Effector CD4-positive, alpha-beta T cell (primary cell): ENCODE measurements around the gene TCF7L1.

ENCODE experiments used
- DNase-seq: peaks from one replicate; pipeline ENCODE4 v3.0.0-alpha.2; 2020

Gene TCF7L1

DNA sequence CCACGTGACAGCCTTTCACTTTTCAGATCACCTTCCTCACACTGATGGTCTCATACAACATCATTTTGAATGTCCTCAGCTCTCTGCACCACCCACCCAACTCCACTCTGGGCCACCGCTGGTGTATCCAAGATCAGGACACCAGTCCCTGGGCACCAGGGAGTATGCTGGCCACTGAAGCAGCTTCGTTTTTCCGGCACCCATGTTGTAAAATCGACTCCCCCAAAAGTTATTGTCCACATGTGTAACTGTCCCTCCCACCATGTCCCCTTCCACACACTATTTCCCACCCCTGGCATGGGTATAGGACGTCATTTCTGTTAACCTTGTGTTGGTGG lies 98.2 kb downstream of the TCF7L1 start:
- DNase-seq: no peak

DNA sequence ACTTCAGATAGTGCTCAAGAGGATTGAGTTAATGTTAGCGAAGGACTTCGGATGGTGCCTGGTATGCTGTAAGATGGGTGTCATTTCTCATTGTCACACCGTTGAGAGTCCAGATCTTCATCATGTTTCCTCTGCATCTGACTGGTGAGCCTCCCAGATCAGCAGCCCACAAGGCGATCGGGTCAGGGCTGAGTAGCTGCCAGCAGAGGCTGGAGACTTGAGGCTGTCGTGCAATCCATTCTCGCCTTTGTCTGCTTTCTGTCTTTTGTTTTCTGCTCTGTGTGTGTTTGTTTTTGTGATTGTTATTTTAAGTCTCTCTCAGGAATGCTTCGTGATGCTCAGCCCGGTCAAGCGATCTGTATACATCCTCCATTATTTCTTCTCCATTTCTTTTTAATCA lies 98.8 kb downstream of the TCF7L1 start:
- no peak for DNase-seq

DNA sequence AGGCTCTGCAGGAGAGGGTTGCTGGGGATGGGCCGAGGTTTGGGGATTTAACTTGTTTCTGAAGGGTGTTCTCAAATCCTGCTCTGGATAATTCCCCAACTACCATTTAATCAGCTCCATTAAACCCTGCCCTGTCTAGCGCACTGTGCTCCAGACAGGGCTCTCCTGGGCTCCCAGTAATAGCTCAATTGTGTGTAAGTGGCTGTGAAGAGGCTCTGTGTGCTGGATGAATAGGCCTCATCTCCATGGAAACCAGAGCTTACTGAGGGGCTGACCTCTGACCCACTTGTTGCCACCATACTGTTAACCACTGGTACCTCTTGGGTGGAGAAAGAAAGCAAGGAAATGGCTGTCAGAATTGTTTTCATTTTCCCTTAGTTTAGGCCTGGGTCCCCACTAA lies 101.7 kb downstream of the TCF7L1 start:
- no peak for DNase-seq

GRCh38 chr2:85235281-85235680 lies 102.1 kb downstream of the TCF7L1 start:
- DNase-seq: no peak

- no peak for DNase-seq
Measured at GRCh38 chr2:85236084-85236483, 102.9 kb downstream of the TCF7L1 start.

DNA sequence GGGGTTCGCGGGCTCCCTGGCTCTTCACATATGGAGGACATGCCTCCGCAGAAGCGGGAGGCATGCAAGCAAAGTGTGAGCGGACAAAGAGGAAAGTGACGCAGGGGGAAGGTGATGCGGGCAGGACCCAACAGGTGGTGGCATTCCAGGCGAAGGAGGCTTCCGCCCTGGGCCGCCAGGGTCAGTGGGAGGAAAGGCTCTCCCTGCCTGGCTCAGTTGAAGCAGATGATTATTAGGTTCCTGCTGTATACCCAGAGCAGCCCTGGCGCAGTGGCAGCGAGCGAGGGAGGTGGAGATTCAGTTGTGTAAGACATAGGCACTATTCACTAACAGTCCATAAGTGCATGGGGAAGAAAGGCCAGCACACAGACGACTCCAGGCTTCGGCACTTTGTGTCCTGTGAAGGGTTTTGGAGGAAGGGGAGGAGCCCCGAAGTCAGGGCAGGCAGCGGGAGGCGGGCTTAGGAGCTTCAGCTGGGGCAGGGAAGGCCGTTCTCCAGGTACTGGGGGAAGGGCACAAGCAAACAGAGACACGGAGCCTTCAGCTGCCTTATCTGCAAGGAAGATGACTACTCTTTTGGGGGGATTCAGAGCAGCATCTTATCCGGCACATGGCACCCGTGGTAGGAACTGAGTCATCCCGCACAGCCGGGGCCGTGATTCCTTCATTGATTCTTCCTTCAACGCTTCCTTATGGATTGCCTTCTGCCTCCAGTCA lies 104.8 kb downstream of the TCF7L1 start:
- DNase-seq: no peak

GRCh38 chr2:85238607-85239006 lies 105.4 kb downstream of the TCF7L1 start:
- no peak for DNase-seq

- no peak for DNase-seq
Measured at GRCh38 chr2:85239102-85239501, 105.9 kb downstream of the TCF7L1 start.

DNA sequence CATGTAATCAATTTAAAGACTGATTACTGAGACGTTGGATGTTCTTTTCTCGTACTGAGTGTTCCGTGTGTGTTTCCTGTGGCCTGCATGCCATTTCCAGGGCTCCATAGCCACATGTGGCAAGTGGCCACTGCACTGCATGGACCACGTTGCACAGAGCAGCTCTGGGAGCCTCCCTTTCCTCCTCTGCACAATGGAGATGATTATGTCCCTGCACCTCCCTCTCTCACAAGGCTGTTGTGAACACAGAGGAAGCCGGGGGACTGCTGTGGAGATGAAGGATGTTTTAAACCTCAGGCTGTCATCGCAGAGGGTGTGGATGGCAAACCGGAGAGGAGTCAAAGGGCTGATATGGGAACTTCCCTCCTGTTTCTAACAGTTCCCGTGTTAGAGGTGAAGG lies 106.9 kb downstream of the TCF7L1 start:
- DNase-seq: no peak

- DNase-seq: no peak
Measured at GRCh38 chr2:85242321-85242720, 109.1 kb downstream of the TCF7L1 start.

GRCh38 chr2:85243101-85244072 lies 110.2 kb downstream of the TCF7L1 start:
- DNase-seq: no peak

GRCh38 chr2:85244828-85245227 lies 111.6 kb downstream of the TCF7L1 start:
- no peak for DNase-seq

DNA sequence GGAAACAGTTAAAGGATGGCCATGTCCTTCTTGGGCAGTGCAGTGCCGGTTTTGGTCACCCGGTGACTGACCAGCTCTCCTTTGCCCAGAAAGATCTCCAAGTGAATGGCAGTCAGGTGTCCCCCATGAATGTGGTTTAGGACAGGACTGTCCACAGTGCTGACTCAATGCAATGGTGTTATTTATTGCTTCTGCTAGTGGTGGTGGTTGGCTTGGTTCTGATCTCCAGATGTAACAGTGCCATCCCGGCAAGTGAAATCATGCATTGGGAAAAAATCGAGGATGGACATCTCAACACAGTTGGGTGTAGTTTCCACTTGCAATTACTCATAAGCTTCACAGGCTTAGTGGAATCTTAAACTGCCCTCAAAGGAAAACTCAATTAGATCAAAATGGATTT lies 112.7 kb downstream of the TCF7L1 start:
- DNase-seq: no peak

GRCh38 chr2:85246348-85246747 lies 113.2 kb downstream of the TCF7L1 start:
- no peak for DNase-seq

DNA sequence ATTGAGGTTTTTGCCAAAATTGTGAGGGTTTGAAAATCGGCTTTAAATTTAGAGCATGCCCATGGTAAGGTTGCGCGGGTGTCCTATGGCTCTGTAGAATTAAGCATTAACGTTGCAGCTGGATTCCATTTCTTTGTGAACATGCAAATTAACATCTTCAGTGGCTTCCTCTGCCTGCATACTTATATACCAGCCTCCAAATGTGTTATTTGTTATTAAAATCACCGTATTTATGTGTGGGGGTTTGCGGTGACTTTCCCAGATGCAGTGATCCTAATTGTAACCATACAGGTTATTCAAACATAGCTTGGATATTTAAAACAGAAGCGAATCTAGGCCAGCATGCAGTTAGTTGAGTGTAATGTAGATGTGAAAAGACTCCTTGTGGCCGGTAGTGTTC lies 114.4 kb downstream of the TCF7L1 start:
- no peak for DNase-seq

DNA sequence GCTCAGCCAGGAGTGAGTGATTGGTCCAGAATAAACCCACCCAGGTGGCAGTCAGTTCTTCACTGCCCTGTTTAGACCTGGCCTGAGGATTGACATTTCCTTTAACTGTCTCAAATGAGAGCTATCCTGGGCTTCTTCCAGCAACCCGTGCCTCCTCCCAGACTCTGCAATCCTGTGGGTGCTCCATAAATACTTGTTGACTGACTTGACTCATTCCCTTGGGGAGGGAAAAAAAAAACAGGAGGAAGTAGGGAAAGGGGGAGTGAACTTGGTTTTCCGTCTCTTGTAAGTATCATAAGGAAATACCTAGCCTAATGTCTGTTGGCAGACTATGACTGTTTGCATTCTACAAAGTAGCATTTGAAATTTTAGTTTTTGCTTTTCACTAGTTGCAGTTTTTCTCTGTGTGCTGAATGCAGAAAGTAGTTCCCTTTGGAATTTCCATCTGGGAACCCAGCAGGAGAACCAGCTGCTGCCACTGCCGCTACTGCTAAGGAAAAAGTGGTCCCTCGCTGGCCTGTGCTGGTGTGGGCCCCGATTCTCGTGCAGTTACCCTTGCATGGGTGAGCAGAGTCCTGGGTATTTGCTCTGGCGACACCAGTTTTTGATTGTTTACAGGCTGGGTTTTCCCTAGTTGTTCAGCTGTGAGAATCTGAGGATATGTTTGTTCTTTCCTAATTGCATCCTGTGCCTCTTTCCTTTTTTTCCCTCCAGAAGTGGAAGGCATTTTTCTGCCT lies 115.7 kb downstream of the TCF7L1 start:
- no peak for DNase-seq

DNA sequence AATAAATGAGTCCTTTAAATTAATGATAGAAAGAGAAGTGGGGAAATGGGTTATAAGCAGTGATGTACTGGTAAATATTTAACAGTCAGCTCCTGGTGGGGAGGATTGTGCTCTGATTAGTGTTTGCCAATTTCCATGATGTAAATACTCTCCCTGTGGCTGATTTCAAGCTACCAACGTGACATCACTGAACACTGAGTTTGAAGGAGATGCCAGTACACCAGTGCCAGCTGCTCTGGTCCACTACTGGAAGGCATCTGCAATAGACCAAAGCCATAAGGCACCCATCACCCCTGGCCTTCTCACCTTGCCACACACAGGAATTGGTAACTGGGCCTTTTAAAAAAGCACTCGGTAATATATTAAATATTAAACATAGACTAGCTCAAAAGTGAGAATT lies 116.9 kb downstream of the TCF7L1 start:
- no peak for DNase-seq

DNA sequence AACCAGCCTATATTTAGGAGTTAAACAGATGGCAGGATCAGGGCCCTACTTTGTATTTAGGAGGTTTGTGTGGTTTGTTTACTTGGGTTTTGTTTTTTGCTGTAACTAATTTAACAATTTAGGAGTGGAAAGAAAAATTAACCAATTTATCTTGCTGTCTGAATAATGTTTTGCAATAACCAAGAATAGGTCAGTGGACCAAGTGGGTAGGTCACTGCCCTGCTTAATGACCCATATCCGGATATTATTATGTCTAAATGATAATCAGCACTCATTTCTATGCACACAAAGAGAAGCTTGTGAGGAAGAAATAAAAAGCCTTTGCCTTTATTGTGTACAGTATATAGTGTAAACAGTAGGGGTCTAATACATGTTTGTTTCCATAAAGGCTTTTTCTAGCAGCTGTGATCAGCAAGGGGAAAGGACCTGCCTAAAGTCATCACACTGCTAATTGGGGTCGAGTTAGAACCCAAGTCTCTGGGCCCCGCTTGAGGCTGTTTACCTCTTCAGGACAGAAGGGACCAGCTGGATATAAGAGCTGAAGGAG lies 118.0 kb downstream of the TCF7L1 start:
- no peak for DNase-seq

DNA sequence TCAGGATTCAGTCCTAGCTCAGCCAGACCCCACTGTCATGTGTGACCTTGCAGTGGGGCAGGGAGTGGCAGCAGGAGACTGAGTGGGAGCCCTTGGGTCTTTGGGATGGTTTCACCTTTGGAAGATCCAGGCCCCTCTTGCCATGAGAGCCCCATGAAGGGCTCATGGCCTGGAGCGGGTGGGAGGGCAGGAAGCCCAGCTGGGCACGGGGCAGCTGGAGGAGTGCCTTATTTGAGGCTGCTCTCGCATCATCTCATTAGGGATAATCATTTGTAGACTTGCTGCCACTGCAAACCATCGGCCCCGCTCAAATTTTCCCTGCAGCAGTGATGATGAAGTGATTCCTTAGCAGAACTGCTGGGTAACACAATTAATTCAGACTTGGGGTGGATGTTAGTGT lies 120.7 kb downstream of the TCF7L1 start:
- DNase-seq: no peak

DNA sequence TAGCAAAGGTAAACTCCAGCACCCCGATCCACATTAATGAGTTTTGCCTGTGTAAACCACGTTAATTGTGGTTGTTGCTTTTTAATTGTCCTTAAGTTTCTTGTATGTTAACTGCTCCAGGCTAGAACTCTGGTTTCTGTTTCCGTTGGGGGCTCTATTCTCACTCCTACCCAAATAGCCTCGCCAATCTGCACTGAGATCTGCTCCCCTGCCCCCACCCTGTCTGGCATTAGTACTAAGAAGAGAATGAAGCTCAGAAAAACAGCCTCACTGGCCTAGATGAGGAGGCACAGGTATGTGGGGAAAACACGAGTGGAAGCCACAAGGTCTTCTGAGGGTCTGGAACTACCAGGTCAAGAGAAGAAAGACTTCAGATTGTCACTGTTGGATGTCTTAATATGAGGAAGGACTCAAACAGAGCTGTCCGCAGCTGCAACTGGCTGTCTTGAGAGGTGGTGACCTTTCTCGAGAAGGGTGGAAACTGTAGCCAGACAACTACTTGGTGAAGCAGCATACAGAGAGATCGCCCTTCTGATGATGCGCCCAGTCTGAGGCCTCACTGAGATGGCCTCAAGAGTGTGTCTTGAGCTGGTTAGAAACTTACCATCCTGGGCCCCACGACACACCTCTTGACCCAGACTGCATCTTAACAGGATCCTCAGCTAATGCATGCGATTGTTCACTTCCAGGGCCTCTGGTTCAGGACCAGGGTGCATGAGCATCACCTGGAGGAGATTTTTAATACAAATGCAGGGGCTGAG lies 121.5 kb downstream of the TCF7L1 start:
- DNase-seq: no peak

GRCh38 chr2:85255456-85255812 lies 122.2 kb downstream of the TCF7L1 start:
- no peak for DNase-seq

DNA sequence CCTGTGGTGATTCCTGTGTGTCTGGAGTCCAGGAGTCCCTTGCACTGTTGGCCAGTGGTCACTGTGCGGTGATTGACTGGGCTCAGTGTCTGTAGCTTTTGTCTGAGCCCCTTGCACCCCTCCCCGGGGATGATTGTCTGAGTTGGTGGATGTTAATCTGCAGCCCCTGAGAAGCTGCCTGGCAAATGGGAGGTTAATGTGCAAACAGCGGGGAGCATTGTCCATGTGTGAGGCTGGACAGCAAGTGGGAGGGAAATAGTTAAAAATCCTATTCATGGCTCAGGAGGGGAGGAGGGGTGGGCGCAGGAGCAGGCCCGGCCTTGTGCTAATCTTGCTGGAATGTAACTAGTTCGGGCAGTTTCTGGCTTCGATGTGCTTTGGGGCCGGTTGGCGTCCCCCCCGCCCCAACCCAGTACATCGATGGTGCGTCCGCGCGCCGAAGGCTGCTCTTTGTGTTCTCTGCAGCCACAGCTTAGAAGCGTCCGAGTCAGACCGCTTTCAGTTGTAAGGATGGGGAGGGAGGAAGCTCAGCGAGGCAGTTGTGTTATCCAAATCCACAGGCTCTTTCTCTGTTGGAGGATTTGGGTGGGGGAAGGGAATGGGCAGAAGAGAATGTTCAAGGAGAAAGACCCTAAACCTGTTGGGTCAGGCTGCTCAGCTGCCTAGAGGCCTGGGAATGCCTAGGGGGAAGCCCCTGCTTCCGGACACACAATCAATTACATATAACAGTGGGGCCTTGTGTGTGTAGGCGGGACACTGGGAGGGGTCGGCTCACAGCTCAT lies 122.8 kb downstream of the TCF7L1 start:
- no peak for DNase-seq
